ENCODE data around the gene WWC2. TPM values are rescaled to one million over a fixed set of nuclear protein-coding genes. Genes with fewer than 3 reads are reported as not detected.
"Not testable (repeated sequence)": the region's sequence is repeated elsewhere in the genome, so short reads cannot be mapped to it uniquely, and the experiment has no call there.

Gene WWC2
- total RNA-seq, 4 donors from 2014 or later = 6.6 to 79.7 (median 9.4) TPM

- no peak for DNase-seq
- Histone ChIP-seq H3K36me3 (no peaks in the 10 kb centered on the region), H3K27me3 (no peaks in the 10 kb centered on the region), H3K4me3 (no peak overlapping the region), H3K27ac (no peak overlapping the region), H3K4me1 (no peaks in the 10 kb centered on the region), H3K9me3 (no peaks in the 10 kb centered on the region)
- in situ Hi-C loops (cut with MboI; ENCODE audit: low pct_ligation_motif_present in 1 of 4, low pct_unique_long_range_greater_than_20kb in 1 of 4, low sequenced_read_pairs in 3 of 4) = no loop called here
- intact Hi-C loops (cut with DNase I; ENCODE audit: low total_unique reads) = no loop called here
- WGBS, 2 donors (ENCODE audit: low coverage in 1 of 2) = 85 to 90% methylated on average over 1 to 2 of the region's 2 CpGs
- TF ChIP-seq POLR2AphosphoS5 (IDR thresholded peaks at IDR 0.05) = no peak
- TF ChIP-seq CTCF (IDR thresholded peaks at IDR 0.05) = no peak
- no peak for TF ChIP-seq POLR2A (IDR thresholded peaks at IDR 0.05)
- no peak for TF ChIP-seq EP300 (IDR thresholded peaks at IDR 0.05; ENCODE audit: low read depth)
These were observed 93.5 kb downstream of the WWC2 start for GRCh38 chr4:183192571-183192970.

GRCh38 chr4:183193730-183194338, 94.8 kb downstream of the WWC2 start:
- DNase-seq; H3K4me3 ChIP-seq; H3K27ac ChIP-seq; H3K4me1 ChIP-seq; H3K27me3 ChIP-seq; H3K36me3 ChIP-seq; in situ Hi-C loops (cut with MboI; ENCODE audit: low pct_ligation_motif_present in 1 of 4, low pct_unique_long_range_greater_than_20kb in 1 of 4, low sequenced_read_pairs in 3 of 4); H3K9me3 ChIP-seq; intact Hi-C loops (cut with DNase I; ENCODE audit: low total_unique reads): not testable (repeated sequence)
- WGBS, 2 donors (ENCODE audit: low coverage in 1 of 2) = 71 to 74% methylated on average over 5 to 6 of the region's 6 CpGs

GRCh38 chr4:183195534-183195933, 96.5 kb downstream of the WWC2 start:
- Histone ChIP-seq H3K4me1 (no peaks in the 10 kb centered on the region), H3K4me3 (no peak overlapping the region), H3K36me3 (no peaks in the 10 kb centered on the region), H3K9me3 (no peaks in the 10 kb centered on the region), H3K27ac (no peak overlapping the region), H3K27me3 (no peaks in the 10 kb centered on the region)
- intact Hi-C loops (cut with DNase I; ENCODE audit: low total_unique reads) = no loop called here
- no peak for DNase-seq
- in situ Hi-C loops (cut with MboI; ENCODE audit: low pct_ligation_motif_present in 1 of 4, low pct_unique_long_range_greater_than_20kb in 1 of 4, low sequenced_read_pairs in 3 of 4) = no loop called here
- TF ChIP-seq POLR2A (IDR thresholded peaks at IDR 0.05) (no peak), POLR2AphosphoS5 (IDR thresholded peaks at IDR 0.05) (no peak), CTCF (IDR thresholded peaks at IDR 0.05) (no peak), EP300 (IDR thresholded peaks at IDR 0.05; ENCODE audit: low read depth) (no peak)
- WGBS, 2 donors (ENCODE audit: low coverage in 1 of 2) = 84 to 85% methylated on average over 3 of the region's 3 CpGs

GRCh38 chr4:183197140-183197539, 98.1 kb downstream of the WWC2 start:
- DNase-seq = no peak
- in situ Hi-C loops (cut with MboI; ENCODE audit: low pct_ligation_motif_present in 1 of 4, low pct_unique_long_range_greater_than_20kb in 1 of 4, low sequenced_read_pairs in 3 of 4) = no loop called here
- no peaks in the 10 kb centered on the region for H3K9me3 ChIP-seq
- no peak overlapping the region for H3K4me3 ChIP-seq
- no peak overlapping the region for H3K27ac ChIP-seq
- no peak for TF ChIP-seq CTCF (IDR thresholded peaks at IDR 0.05)
- TF ChIP-seq EP300 (IDR thresholded peaks at IDR 0.05; ENCODE audit: low read depth) = no peak
- no peaks in the 10 kb centered on the region for H3K27me3 ChIP-seq
- intact Hi-C loops (cut with DNase I; ENCODE audit: low total_unique reads) = no loop called here
- no peaks in the 10 kb centered on the region for H3K4me1 ChIP-seq
- H3K36me3 ChIP-seq = no peaks in the 10 kb centered on the region
- 70 to 86% methylated on average over 3 of the region's 3 CpGs for WGBS, 2 donors (ENCODE audit: low coverage in 1 of 2)

- Histone ChIP-seq H3K36me3 (no peaks in the 10 kb centered on the region), H3K4me3 (no peak overlapping the region), H3K4me1 (no peaks in the 10 kb centered on the region), H3K9me3 (no peaks in the 10 kb centered on the region), H3K27me3 (no peaks in the 10 kb centered on the region), H3K27ac (no peak overlapping the region)
- 18 to 40% methylated on average over 1 to 4 of the region's 4 CpGs for WGBS, 2 donors (ENCODE audit: low coverage in 1 of 2)
- peak; percentile 14 for DNase-seq
- TF ChIP-seq CTCF (IDR thresholded peaks at IDR 0.05) = no peak
- TF ChIP-seq EP300 (IDR thresholded peaks at IDR 0.05; ENCODE audit: low read depth) = no peak
- no peak for TF ChIP-seq POLR2A (IDR thresholded peaks at IDR 0.05)
- no peak for TF ChIP-seq POLR2AphosphoS5 (IDR thresholded peaks at IDR 0.05)
- in situ Hi-C loops (cut with MboI; ENCODE audit: low pct_ligation_motif_present in 1 of 4, low pct_unique_long_range_greater_than_20kb in 1 of 4, low sequenced_read_pairs in 3 of 4) (no loop called here), intact Hi-C loops (cut with DNase I; ENCODE audit: low total_unique reads) (no loop called here)
These were observed 101.4 kb downstream of the WWC2 start for GRCh38 chr4:183200453-183200852.
